Mucosa of rectum (tissue), 2 donors: ENCODE data around the gene ZBTB42.

ENCODE experiments used
- H3K27ac ChIP-seq, 2 donors: one replicate each; pipeline ENCODE4 v1.7.0; 2013; ENCODE audit warnings: inconsistent platforms in 2 of 2, low read depth in 2 of 2, low read length in 2 of 2
- H3K27me3 ChIP-seq, 2 donors: one replicate each; pipeline ENCODE4 v1.7.0; 2013; ENCODE audit warnings: low read length in 2 of 2; ENCODE audit not compliant: control insufficient read depth in 2 of 2, insufficient read depth in 2 of 2
- H3K36me3 ChIP-seq, 2 donors: one replicate each; pipeline ENCODE4 v1.7.0; 2013; ENCODE audit warnings: low read length in 2 of 2; ENCODE audit not compliant: control insufficient read depth in 2 of 2, insufficient read depth in 2 of 2
- H3K4me1 ChIP-seq, 2 donors: one replicate each; pipeline ENCODE4 v1.7.0; 2013; ENCODE audit warnings: low read length in 2 of 2, mild to moderate bottlenecking in 1 of 2; ENCODE audit not compliant: control insufficient read depth in 2 of 2, insufficient read depth in 2 of 2
- H3K4me3 ChIP-seq, 2 donors: one replicate each; pipeline ENCODE4 v1.7.0; 2013; ENCODE audit warnings: low read length in 2 of 2
- H3K9ac ChIP-seq, 2 donors: one replicate each; pipeline ENCODE4 v1.7.0; 2013; ENCODE audit warnings: low read length in 2 of 2, low read depth in 1 of 2, mild to moderate bottlenecking in 1 of 2
- H3K9me3 ChIP-seq, 2 donors: one replicate each; pipeline ENCODE4 v1.7.0; 2013; ENCODE audit warnings: low read length in 2 of 2; ENCODE audit not compliant: control insufficient read depth in 2 of 2
- donor health status: healthy.
- donor health status: Normal muscosa, but diverticular disease.

The ZBTB42 gene

GRCh38 chr14:104843442-104844305, 42.8 kb downstream of the ZBTB42 start:
- Histone ChIP-seq H3K9me3 (no peaks in the 10 kb centered on the region), H3K9ac (no peak overlapping the region), H3K27me3 (peaks cover 37 to 49% of the 10 kb centered on the region in 2 donors), H3K27ac (no peak overlapping the region), H3K4me1 (peaks cover 0 to 5% of the 10 kb centered on the region in 2 donors), H3K4me3 (peak overlapping the region; percentile 15 to 23), H3K36me3 (no peaks in the 10 kb centered on the region)

GRCh38 chr14:104844306-104845032, 43.6 kb downstream of the ZBTB42 start:
- H3K27me3 ChIP-seq: peaks cover 40 to 49% of the 10 kb centered on the region in 2 donors
- no peaks in the 10 kb centered on the region for H3K36me3 ChIP-seq
- H3K4me3 ChIP-seq: peak overlapping the region in 1 of 2 donors; percentile 23
- H3K27ac ChIP-seq: no peak overlapping the region
- H3K4me1 ChIP-seq: peaks cover 0 to 5% of the 10 kb centered on the region in 2 donors
- H3K9ac ChIP-seq: no peak overlapping the region
- no peaks in the 10 kb centered on the region for H3K9me3 ChIP-seq

GRCh38 chr14:104845033-104845666, 44.2 kb downstream of the ZBTB42 start:
- Histone ChIP-seq H3K9me3 (no peaks in the 10 kb centered on the region), H3K4me1 (peaks cover 0 to 5% of the 10 kb centered on the region in 2 donors), H3K27ac (no peak overlapping the region), H3K27me3 (peaks cover 40 to 49% of the 10 kb centered on the region in 2 donors), H3K9ac (no peak overlapping the region), H3K4me3 (no peak overlapping the region), H3K36me3 (no peaks in the 10 kb centered on the region)

GRCh38 chr14:104845834-104846441, 45.0 kb downstream of the ZBTB42 start:
- Histone ChIP-seq H3K9me3 (no peaks in the 10 kb centered on the region), H3K27ac (no peak overlapping the region), H3K27me3 (peaks cover 40 to 49% of the 10 kb centered on the region in 2 donors)

GRCh38 chr14:104852280-104852663, 51.4 kb downstream of the ZBTB42 start:
- no peak overlapping the region for H3K27ac ChIP-seq
- peaks cover 15 to 17% of the 10 kb centered on the region in 2 donors for H3K27me3 ChIP-seq
- no peak overlapping the region for H3K4me3 ChIP-seq
- H3K9ac ChIP-seq: no peak overlapping the region
- H3K9me3 ChIP-seq: no peaks in the 10 kb centered on the region
- H3K36me3 ChIP-seq: no peaks in the 10 kb centered on the region
- no peaks in the 10 kb centered on the region for H3K4me1 ChIP-seq

More at GRCh38 chr14:104845834-104846441, 45.0 kb downstream of the ZBTB42 start:
- no peaks in the 10 kb centered on the region for H3K36me3 ChIP-seq
- no peak overlapping the region for H3K4me3 ChIP-seq
- H3K9ac ChIP-seq: no peak overlapping the region
- peaks cover 0 to 5% of the 10 kb centered on the region in 2 donors for H3K4me1 ChIP-seq
